T-helper 2 cell (primary cell): ENCODE data around the gene SLC19A1.

ENCODE experiments used
- DNase-seq, 5 experiments: peaks; one replicate each; pipeline versions ENCODE4 v3.0.0 to v3.0.0-alpha.2; 2012 to 2022

Gene SLC19A1

GRCh38 chr21:45452696-45453307 is 89.4 kb downstream of the SLC19A1 start:
- DNase-seq = no peak

DNA sequence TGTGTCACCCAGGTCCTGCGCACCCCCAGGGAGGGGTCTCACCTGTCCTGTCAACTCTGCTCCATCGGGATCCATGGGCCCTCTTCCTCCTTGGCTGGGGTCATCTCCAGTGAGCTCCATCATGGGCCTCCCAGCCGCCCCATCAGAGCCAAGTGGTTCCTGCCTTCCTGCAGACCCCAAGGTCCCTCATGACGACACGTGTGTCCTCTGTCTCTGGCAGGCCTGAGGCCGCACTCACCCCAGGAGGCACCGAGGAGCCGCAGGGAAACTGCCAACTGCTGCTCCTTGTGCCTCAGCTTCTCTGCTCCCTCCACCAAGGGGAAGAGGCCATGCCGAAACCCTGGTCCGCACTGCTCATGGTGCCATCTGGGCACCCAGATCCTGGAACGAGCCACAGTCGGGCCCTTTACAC is 90.5 kb downstream of the SLC19A1 start:
- no peak for DNase-seq

- no peak for DNase-seq
Observed at GRCh38 chr21:45451091-45451740, 91.0 kb downstream of the SLC19A1 start.

DNA sequence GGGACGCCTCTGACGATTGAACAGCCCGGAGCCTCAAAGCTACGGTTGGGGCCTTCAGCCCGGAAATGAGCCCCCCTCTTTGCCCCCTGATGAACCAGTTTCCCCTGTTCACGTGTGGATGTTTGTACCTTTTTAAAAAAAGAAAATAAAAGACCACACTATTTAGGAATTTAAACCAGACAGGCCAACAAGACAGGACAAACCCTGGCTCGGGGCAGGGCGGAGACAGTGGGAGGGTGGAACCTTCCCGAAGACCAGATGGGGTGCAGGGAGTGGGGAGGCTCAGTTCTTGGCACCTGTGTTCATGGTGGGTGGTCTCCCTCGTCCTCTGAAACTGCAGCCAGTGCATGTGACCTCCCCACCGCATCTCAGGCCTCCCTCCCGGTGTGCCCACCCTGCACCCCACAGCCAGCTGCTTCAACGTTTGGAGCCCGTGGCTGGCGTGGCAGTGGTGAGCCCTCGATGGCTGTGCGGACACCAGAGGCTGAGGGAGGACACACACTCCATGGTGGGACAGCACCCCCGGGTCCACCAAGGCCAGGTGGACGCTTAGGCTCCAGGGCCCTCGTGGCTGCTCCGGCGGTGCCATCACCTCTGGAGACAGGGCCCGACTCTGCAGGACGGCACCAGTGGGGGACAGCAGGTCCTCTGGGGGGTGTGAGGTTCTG is 91.7 kb downstream of the SLC19A1 start:
- DNase-seq = no peak

- DNase-seq = no peak
Observed at GRCh38 chr21:45449658-45450422, 92.4 kb downstream of the SLC19A1 start.

DNA sequence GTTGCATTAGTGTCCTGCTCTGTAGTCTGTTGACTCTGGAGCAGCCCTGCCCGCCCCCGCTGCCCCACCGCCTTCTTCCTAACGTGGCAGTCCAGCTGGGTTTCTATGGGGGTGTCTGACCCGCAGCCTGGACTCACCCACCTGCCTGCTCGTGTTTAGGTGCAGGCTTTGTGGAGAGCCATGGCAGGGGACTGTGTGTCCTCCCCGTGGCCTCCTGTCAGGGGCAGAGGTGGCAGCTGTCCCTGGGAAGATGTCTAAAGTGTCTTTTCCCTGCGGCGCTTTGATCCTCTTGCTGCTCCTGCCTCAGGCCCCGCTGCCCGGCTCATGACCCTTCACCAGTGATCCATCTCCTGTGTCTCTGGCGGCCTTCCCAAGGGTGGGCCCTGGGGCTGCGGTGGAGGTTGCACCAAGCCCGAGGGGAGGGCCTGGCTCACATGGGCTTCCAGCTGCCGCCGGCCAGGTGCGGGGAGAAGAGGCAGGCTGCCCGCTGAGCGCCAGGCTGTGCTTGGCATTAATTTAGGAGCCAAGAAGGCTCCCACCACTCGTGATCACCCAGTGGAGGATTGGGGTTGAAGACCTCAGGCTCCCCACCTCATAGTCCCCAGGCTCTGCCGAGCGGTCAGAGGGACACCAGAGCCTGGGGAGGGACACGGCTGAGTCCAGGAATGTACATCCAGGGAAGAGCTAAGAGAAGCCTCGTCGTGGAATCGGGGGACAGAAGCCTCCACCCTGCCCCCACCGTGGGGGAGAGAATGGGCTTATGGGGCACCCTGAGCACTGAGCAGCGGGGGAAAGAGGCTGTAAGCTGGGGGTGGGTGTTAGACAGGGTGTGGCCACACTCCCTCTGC is 93.2 kb downstream of the SLC19A1 start:
- DNase-seq = no peak

DNA sequence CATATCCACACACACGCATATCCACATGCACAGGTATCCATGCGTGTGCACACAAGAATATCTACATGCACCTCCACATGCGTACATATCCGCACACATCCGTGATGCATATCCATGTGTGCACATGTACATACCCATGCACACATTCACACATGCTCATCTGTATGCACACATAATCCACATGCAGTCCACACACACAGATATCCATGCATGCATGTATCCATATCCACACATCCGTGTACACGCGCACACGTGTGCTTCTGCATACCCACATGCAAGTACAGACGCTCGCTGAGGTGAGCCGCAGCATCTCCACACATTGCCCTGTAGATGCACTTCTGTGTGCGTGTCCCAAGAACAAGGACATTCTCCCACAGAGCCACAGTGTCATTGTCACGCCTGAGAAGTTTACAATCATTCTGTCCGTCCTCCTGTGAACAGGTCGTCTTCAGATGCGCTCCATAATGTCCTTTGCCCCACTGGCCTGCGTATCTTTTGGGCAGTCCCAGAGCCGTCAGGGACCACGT is 93.9 kb downstream of the SLC19A1 start:
- DNase-seq = no peak
